Gastrocnemius medialis (tissue), 4 donors: ENCODE results near the gene SHB.

Experiments used
- CTCF ChIP-seq, 5 experiments: fragments of 450-650 bp in 3 of 5; fragments of 200-600 bp in 2 of 5; sonication (generic) in 2 of 5; IDR thresholded peaks in 4 of 5; conservative IDR thresholded peaks in 1 of 5; 1 replicate in 4 of 5; 2 replicates in 1 of 5; pipeline ENCODE4 v1.5.1; 2016 to 2019; ENCODE audit warnings: antibody characterized with exemption in 5 of 5, mild to moderate bottlenecking in 3 of 5, moderate library complexity in 3 of 5
- POLR2A ChIP-seq, 2 donors: fragments of 450-650 bp; IDR thresholded peaks; one replicate each; pipeline ENCODE4 v1.6.1; 2017; ENCODE audit warnings: antibody characterized with exemption in 2 of 2, mild to moderate bottlenecking in 2 of 2, moderate library complexity in 2 of 2

DNA sequence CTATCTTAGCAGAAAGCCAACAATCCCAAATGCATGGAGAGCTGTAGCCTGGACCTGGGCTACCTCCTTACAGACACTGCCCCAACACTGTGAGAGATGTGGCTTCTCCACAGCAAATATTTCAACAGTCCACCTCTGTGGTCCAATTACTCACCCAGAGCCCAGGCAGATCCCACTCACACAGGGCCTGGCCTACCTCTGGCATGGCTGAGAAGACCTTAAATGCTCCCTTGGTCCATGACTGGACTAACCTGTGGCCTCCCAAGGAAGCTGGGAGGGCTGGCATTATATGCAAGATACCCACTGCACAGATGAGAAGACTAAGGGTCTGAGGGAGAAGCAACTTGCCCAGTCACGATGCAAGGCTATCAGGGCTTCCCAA, 142.3 kb downstream of the SHB start:
- TF ChIP-seq CTCF (IDR thresholded peaks at IDR 0.05 in 4 of 5, conservative IDR thresholded peaks at IDR 0.05 in 1 of 5) (no peak), POLR2A (IDR thresholded peaks at IDR 0.05) (no peak)
